Coronary artery (tissue), 2 donors: ENCODE measurements around the gene REP15.
"Not testable (repeated sequence)": the region's sequence is repeated elsewhere in the genome, so short reads cannot be mapped to it uniquely, and the experiment has no call there.

ENCODE experiments used
- DNase-seq: peaks from one replicate; pipeline ENCODE4 v3.0.0-alpha.2; 2017; ENCODE audit warnings: low spot score
- H3K27ac ChIP-seq, 2 donors: fragments of 200-600 bp; sonication (generic); one replicate each; pipeline ENCODE4 v1.5.1; 2016 to 2019
- H3K4me3 ChIP-seq: fragments of 200-600 bp; sonication (generic); 2 replicates; pipeline ENCODE4 v1.5.1; 2016; ENCODE audit warnings: mild to moderate bottlenecking, moderate library complexity
- CTCF ChIP-seq: fragments of 200-600 bp; sonication (generic); IDR thresholded peaks from one replicate; pipeline ENCODE4 v1.5.1; 2019; ENCODE audit warnings: antibody characterized with exemption

REP15 gene

GRCh38 chr12:27732281-27732680 is 36.0 kb downstream of the REP15 start:
- no peak for DNase-seq
- Histone ChIP-seq H3K4me3 (no peak overlapping the region), H3K27ac (no peak overlapping the region)
- no peak for TF ChIP-seq CTCF

GRCh38 chr12:27733052-27733656 is 36.9 kb downstream of the REP15 start:
- Histone ChIP-seq H3K27ac (no peak overlapping the region), H3K4me3 (no peak overlapping the region)
- no peak for DNase-seq
- peak; percentile 51 for TF ChIP-seq CTCF

- no peak overlapping the region for H3K4me3 ChIP-seq
- TF ChIP-seq CTCF: no peak
- DNase-seq: no peak
- H3K27ac ChIP-seq: no peak overlapping the region
Measured at GRCh38 chr12:27733791-27734190, 37.5 kb downstream of the REP15 start.

GRCh38 chr12:27734321-27734720 is 38.1 kb downstream of the REP15 start:
- not testable (repeated sequence) for H3K27ac ChIP-seq, DNase-seq

GRCh38 chr12:27743601-27744000 is 47.4 kb downstream of the REP15 start:
- TF ChIP-seq CTCF: no peak
- Histone ChIP-seq H3K27ac (no peak overlapping the region), H3K4me3 (no peak overlapping the region)
- no peak for DNase-seq

More at GRCh38 chr12:27734321-27734720, 38.1 kb downstream of the REP15 start:
- not testable (repeated sequence) for H3K4me3 ChIP-seq

- H3K27ac ChIP-seq, DNase-seq, H3K4me3 ChIP-seq: not testable (repeated sequence)
Measured at GRCh38 chr12:27745734-27746133, 49.5 kb downstream of the REP15 start.
